ENCODE data around the gene PAX5.

DNA sequence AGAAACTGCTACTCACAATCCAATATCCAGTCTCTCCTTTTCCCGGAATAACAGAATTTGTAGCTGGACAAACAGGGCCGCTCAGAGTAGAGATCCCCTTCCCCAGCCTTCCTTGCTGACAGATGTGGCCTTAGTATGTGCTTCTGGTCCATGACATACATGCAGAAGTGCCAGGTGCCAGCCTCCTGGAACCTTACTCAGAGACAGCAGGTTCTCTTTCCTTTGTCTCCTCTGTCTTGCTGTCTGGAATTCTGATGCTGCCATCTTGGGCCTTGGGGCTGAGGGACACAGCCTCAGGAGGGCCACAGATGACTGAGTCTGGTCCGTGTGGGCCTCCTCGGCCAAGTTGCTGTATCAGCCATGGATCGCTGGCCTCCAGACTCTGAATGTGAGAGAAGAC, 210.1 kb downstream of the PAX5 start:
- TF ChIP-seq ZNF148 (tag by site-specific recombination; IDR thresholded peaks at IDR 0.05; ENCODE audit: borderline replicate concordance) = no peak
- TF ChIP-seq, protein P1, sequence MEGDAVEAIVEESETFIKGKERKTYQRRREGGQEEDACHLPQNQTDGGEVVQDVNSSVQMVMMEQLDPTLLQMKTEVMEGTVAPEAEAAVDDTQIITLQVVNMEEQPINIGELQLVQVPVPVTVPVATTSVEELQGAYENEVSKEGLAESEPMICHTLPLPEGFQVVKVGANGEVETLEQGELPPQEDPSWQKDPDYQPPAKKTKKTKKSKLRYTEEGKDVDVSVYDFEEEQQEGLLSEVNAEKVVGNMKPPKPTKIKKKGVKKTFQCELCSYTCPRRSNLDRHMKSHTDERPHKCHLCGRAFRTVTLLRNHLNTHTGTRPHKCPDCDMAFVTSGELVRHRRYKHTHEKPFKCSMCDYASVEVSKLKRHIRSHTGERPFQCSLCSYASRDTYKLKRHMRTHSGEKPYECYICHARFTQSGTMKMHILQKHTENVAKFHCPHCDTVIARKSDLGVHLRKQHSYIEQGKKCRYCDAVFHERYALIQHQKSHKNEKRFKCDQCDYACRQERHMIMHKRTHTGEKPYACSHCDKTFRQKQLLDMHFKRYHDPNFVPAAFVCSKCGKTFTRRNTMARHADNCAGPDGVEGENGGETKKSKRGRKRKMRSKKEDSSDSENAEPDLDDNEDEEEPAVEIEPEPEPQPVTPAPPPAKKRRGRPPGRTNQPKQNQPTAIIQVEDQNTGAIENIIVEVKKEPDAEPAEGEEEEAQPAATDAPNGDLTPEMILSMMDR (tag by site-specific recombination; IDR thresholded peaks at IDR 0.05) = no peak
- TF ChIP-seq TCF7L2 (IDR thresholded peaks at IDR 0.05; ENCODE audit: borderline replicate concordance, low read depth, low read length) = no peak
- TF ChIP-seq ZNF391 (tag by site-specific recombination; IDR thresholded peaks at IDR 0.05; ENCODE audit: borderline replicate concordance, low read depth) = no peak
- TF ChIP-seq ZNF274 (IDR thresholded peaks at IDR 0.05; ENCODE audit: low read length) = no peak
- TF ChIP-seq ZNF274 (tag by site-specific recombination; IDR thresholded peaks at IDR 0.05; ENCODE audit: borderline replicate concordance) = no peak
- TF ChIP-seq OVOL3 (tag by site-specific recombination; IDR thresholded peaks at IDR 0.05) = no peak
- no peak for TF ChIP-seq ATF2 (tag by site-specific recombination; IDR thresholded peaks at IDR 0.05; ENCODE audit: low read depth)
- TF ChIP-seq, protein P2, sequence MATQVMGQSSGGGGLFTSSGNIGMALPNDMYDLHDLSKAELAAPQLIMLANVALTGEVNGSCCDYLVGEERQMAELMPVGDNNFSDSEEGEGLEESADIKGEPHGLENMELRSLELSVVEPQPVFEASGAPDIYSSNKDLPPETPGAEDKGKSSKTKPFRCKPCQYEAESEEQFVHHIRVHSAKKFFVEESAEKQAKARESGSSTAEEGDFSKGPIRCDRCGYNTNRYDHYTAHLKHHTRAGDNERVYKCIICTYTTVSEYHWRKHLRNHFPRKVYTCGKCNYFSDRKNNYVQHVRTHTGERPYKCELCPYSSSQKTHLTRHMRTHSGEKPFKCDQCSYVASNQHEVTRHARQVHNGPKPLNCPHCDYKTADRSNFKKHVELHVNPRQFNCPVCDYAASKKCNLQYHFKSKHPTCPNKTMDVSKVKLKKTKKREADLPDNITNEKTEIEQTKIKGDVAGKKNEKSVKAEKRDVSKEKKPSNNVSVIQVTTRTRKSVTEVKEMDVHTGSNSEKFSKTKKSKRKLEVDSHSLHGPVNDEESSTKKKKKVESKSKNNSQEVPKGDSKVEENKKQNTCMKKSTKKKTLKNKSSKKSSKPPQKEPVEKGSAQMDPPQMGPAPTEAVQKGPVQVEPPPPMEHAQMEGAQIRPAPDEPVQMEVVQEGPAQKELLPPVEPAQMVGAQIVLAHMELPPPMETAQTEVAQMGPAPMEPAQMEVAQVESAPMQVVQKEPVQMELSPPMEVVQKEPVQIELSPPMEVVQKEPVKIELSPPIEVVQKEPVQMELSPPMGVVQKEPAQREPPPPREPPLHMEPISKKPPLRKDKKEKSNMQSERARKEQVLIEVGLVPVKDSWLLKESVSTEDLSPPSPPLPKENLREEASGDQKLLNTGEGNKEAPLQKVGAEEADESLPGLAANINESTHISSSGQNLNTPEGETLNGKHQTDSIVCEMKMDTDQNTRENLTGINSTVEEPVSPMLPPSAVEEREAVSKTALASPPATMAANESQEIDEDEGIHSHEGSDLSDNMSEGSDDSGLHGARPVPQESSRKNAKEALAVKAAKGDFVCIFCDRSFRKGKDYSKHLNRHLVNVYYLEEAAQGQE (tag by site-specific recombination; IDR thresholded peaks at IDR 0.05) = no peak

Data from HEK293 (cell line).